Activated effector memory CD4-positive, alpha-beta T cell treated with anti-CD3 and anti-CD28 coated beads, Interleukin-2, amount 50 U/mL, for 16 hours (primary cell): Measurements from ENCODE around the gene PEX11A.
A peak's percentile ranks its signal among the peaks of the same experiment; 100 is the strongest.
"Not testable (repeated sequence)": the region's sequence is repeated elsewhere in the genome, so short reads cannot be mapped to it uniquely, and the experiment has no call there.

ENCODE experiments used
- DNase-seq: peaks from one replicate; pipeline ENCODE4 v3.0.0-alpha.2; 2020

The PEX11A gene, protein sequence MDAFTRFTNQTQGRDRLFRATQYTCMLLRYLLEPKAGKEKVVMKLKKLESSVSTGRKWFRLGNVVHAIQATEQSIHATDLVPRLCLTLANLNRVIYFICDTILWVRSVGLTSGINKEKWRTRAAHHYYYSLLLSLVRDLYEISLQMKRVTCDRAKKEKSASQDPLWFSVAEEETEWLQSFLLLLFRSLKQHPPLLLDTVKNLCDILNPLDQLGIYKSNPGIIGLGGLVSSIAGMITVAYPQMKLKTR

GRCh38 chr15:89690276-89691218 is at the start of gene PEX11A, which contains the start of gene WDR93:
Gene PEX11A (minus strand): TSS chr15:89690754. CDS start chr15:89690632, 122 bp downstream.
Gene WDR93 (plus strand): TSS chr15:89690811. CDS start chr15:89701747, 10,936 bp downstream.
- peak; percentile 91 for DNase-seq

DNA sequence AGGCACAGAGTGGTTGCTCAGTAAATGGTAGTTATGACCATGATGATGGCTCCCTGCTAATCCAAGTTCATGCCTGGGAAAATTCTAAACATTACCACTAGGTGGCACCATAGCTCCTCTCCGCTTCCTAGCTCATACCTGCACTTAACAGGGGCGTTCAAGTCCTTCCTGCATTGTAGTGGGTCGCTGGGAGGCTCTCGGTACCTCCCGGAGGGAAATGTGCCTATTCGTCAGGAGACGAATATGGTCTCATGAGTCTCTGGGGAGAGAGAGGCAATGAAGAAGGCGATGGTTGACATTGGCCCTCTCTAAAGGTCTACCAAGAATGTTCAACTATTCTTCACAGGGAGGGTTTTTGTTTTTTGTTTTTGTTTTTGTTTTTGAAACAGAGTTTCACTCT is 49.6 kb upstream of the PEX11A start:
- peak; percentile 72 for DNase-seq

DNA sequence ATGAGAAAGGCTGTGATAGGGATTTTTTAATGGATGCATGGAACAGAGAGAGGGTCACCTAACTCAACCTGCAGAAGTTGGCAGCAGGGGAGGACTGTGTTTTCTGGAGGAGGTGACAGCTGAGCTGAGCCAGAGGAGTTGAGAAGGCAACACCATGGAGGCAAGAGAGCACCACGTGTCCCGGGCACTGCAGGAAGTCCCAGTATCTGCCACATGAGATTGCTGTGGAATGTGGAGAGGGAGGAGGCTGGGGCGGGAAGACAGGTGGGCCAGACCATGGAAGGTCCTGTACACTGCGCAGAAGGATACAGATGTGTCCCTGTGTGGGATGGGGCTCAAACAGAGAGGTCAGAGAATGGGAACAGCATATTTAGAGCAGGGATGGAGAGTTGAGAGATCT is 45.2 kb upstream of the PEX11A start:
- no peak for DNase-seq

GRCh38 chr15:89732451-89733172 is 42.1 kb upstream of the PEX11A start:
- no peak for DNase-seq

- DNase-seq = no peak
These were observed 40.7 kb upstream of the PEX11A start for GRCh38 chr15:89731275-89731674.

- no peak for DNase-seq
These were observed 37.7 kb upstream of the PEX11A start for GRCh38 chr15:89728254-89728653.

DNA sequence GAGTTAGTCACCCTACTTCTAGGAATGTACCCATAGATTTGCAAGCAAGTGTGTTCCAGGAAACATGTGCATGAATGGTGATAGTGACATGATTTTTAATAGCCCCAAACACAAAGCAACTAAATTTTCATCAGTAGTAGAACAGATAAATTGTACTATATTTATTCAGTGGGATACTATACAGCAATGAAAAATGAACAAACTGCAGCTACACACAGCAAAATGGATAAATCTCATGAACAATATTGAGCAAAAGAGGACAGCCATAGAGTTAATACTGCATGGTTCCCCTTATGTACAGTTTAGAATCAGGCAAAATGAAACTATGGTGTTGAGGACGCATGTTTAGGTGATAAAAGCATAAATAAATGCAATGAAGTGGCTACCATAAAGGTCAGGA is 34.5 kb upstream of the PEX11A start:
- DNase-seq = no peak

DNA sequence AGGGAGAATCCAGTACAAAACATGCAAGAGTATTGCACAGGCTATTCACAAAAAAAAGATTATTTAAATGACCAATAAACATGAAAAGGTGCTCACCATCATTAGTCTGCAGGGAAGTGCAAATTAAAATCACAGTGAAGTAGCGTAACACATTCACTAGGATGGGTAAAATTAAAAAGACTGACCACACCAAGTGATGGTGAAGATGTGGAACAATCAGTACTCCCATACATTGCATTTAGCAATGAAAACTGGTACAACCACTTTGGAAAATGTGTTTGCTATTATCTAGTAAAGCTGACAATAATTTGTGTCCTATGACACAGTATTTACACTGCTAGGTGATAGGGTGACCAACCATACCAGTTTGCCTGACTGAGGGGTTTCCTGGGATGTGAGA is 34.1 kb upstream of the PEX11A start:
- DNase-seq = no peak

GRCh38 chr15:89723031-89723430 is 32.5 kb upstream of the PEX11A start:
- no peak for DNase-seq

- no peak for DNase-seq
These were observed 24.2 kb upstream of the PEX11A start for GRCh38 chr15:89714775-89715174.

DNA sequence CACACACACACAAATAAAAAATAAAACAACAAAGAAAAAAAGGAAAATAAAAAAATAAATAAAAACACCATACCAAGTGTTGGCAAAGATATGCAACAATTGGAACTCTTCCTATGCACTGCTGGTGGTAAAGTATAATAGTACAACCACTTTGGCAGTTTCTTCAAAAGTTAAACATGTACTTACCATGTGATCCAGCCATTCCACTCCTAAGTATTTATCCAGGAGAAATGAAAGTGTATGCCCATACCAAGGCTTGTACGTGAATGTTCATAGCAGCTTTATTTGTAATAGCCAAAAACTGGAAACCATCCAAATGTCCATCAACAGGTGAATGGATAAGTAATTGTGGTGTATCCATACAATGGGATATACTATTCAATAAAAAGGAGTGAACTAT is 17.0 kb upstream of the PEX11A start:
- DNase-seq = no peak

DNA sequence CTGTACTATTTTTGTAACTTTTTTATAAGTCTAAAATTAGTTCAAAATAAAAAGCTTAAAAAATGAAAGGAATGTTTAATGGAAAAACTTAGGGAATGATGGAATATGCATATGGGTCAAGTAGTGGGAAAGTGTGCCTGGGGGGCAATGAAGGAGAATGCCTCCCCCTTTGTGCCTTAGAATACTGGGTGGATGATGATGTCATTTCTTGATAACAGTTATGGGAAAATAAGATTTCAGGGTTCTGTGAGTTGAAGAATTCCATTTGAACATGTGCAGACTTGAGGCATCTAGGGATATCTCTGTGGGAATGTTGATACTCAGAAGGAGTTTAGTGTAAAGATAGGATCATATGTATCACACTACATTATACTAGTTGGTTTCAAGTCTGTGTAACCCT is 13.9 kb upstream of the PEX11A start:
- DNase-seq = no peak

GRCh38 chr15:89695198-89695597 is 4.6 kb upstream of the PEX11A start:
- DNase-seq = no peak

DNA sequence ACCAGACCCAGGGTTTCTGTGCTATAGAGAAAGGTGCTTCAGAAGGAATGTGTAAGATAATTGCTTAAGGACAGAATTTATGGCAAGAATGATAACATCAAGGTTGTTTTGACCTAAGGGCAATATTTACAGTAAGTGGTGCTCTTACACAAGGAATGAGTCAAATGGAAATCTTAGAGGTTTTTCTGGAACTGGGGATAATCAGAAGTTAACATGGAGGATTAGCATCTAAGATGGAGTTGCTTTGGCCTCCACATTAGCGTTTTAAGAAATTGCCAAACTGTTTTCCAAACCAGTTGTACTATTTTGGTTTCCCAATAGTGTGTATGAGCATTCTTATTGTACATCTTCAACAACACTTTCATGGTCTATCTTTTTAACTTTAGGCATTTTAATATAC is 3.1 kb upstream of the PEX11A start:
- DNase-seq = no peak

GRCh38 chr15:89693091-89693490 is 2.5 kb upstream of the PEX11A start:
- DNase-seq = no peak

DNA sequence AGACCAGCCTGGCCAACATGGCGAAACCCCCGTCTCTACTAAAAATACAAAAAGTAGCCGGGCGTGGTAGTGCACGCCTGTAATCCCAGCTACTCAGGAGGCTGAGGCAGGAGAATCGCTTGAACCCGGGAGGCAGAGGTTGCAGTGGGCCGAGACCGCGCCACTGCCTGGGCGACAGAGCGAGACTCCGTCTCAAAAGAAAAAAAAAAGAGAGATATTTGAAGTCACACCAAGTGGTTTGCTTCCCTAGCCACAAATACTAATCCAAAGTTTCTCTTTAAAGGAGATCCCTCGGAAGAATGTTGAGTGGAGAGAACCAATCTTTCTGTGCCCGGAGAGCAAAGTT is 651 bp downstream of the PEX11A start:
- DNase-seq = not testable (repeated sequence)

GRCh38 chr15:89686522-89686921 is 4.0 kb downstream of the PEX11A start:
- no peak for DNase-seq

GRCh38 chr15:89685995-89686394 is 4.6 kb downstream of the PEX11A start:
- no peak for DNase-seq

- no peak for DNase-seq
These were observed 9.4 kb downstream of the PEX11A start for GRCh38 chr15:89681146-89681545.

GRCh38 chr15:89680282-89680873 is 10.2 kb downstream of the PEX11A start:
- no peak for DNase-seq

GRCh38 chr15:89679212-89679611 is 11.3 kb downstream of the PEX11A start, which contains the start of gene PLIN1:
Gene PLIN1 (minus strand): TSS chr15:89679367. CDS start chr15:89677489, 1,878 bp downstream.
- DNase-seq = no peak

DNA sequence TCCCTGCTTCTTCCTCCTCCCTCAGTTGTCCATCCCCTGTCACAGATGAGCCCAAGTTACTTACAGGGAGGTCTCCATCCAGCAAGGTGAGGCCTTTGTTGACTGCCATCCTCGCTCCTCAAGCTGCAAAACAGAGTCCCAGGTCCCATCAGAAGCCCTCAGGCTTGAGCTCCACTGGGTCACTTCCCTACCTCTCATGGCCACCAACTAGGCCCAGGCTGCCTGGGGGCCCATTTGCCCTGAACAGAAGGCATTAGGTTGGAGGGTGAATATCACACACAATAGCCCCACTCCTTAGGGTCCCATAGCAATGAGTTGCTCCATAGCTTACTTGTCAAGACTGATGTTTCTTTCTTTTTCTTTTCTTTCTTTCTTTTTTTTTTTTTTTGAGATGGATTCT is 13.2 kb downstream of the PEX11A start:
- DNase-seq = no peak

DNA sequence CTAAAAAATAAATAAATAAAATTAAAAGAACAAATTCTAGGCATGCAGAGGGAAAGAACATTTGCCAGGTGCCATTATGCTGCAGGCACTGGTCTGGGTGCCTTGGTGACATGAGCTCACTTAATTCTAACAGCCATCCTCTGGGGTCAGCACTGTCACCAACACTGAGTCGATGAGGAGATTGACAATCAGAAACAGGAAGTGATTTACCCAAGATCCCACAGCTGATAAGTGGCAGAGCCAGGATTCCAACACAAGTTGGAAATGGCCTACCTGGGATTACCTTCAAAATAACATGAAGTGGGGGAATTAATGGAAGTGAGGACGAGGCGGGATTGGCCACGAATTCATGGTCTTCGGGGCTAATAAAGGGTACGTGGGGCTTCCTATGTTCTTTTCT is 14.9 kb downstream of the PEX11A start:
- no peak for DNase-seq
